ENCODE data around the gene TTR. TPM values are rescaled to one million over a fixed set of nuclear protein-coding genes. Genes with fewer than 3 reads are reported as not detected.

The TTR gene
- total RNA-seq, 1 donor: not detected

DNA sequence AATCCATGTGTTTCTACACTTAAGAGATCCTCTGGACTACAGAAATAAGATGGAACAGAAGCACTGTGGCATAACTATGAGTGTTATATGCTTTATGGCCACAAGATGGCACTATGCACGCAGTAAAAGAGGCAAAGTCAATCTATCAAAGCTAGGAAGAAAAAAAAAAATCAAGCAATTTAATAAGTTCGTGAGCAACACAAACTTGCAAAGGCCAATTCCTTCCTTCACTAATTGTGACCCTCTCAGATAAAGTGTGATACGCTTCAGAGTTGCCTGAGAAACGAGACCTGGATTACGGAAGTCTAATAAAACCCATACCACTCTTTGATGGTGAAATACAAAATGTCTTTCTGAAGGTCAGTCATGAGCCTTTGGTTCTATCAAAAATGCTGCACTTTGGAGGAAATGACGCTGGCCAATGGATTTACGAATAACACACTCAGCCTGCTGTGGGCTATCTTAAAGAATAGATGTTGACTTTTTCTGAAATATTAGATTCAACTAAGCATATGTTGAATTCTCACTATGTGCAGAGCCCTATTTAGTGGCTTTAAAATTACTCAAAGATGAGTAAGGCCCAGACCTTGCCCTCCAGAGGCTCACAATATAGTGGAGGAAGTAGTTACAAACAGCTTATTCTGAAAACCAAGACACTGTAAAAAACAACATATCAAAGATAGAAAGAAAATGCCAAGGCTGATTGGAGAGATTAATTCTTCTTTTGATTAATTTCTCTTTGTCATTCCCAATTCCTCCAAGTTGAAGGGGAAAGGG, 35.5 kb upstream of the TTR start:
- no peak overlapping the region for H3K4me3 ChIP-seq (ENCODE audit: low read depth, low read length)
- peak; percentile 83 for DNase-seq (ENCODE audit: low read depth)
- TF ChIP-seq CTCF (IDR thresholded peaks at IDR 0.05; ENCODE audit: insufficient read depth, low read depth, low read length): peak; percentile 76

DNA sequence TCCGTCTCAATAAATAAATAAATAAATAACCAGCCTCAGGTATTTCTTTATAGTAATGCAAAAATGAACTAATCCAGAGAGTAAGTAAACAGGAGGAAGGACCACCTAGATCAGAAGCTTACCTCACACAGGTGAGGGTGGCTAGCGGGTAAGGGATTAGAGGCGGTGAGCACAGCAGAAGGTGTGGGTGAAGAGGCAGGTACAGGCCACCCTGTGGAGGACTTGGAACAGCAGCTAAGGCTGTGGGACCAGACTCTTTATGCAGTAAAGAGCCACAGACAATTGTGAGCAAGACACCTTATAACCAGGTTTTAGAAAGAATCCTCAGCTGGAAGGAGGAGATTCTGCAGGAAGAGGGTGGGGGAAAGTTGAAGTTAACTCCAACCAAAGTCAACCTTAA, 34.2 kb upstream of the TTR start:
- DNase-seq (ENCODE audit: low read depth): no peak
- no peak for TF ChIP-seq CTCF (IDR thresholded peaks at IDR 0.05; ENCODE audit: insufficient read depth, low read depth, low read length)
- H3K4me3 ChIP-seq (ENCODE audit: low read depth, low read length): no peak overlapping the region

- H3K4me3 ChIP-seq (ENCODE audit: low read depth, low read length): no peak overlapping the region
- no peak for TF ChIP-seq CTCF (IDR thresholded peaks at IDR 0.05; ENCODE audit: insufficient read depth, low read depth, low read length)
- DNase-seq (ENCODE audit: low read depth): peak; percentile 12
Measured at GRCh38 chr18:31558567-31558966, 33.1 kb upstream of the TTR start.

GRCh38 chr18:31562726-31563125, 29.0 kb upstream of the TTR start:
- H3K4me3 ChIP-seq (ENCODE audit: low read depth, low read length): no peak overlapping the region
- no peak for TF ChIP-seq CTCF (IDR thresholded peaks at IDR 0.05; ENCODE audit: insufficient read depth, low read depth, low read length)

DNA sequence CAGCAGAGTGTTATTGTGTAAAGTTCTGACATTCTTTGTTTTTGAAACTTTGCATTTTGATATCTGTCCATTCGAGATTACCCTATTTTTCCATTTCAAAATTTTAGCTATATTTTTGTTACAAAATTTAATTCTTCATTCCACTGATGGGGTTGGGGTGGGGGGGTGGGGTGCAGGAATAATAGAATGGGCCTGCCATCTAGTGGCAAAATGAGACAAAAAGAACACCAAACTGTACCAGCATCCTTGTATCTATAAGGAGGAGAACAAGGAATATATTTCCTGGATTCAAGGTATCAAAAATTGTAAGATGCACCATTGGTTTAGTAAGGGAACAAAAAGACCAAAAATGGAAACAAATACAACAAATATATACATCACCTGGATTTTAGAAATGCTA, 27.9 kb upstream of the TTR start:
- no peak for TF ChIP-seq CTCF (IDR thresholded peaks at IDR 0.05; ENCODE audit: insufficient read depth, low read depth, low read length)
- no peak overlapping the region for H3K4me3 ChIP-seq (ENCODE audit: low read depth, low read length)
- DNase-seq (ENCODE audit: low read depth): no peak

More at GRCh38 chr18:31562726-31563125, 29.0 kb upstream of the TTR start:
- no peak for DNase-seq (ENCODE audit: low read depth)

GRCh38 chr18:31565345-31565744, 26.3 kb upstream of the TTR start:
- no peak for DNase-seq (ENCODE audit: low read depth)
- H3K4me3 ChIP-seq (ENCODE audit: low read depth, low read length): no peak overlapping the region
- TF ChIP-seq CTCF (IDR thresholded peaks at IDR 0.05; ENCODE audit: insufficient read depth, low read depth, low read length): no peak
